Heart left ventricle (tissue), 16 donors: ENCODE results near the gene CHCHD3. TPM values are rescaled to one million over a fixed set of nuclear protein-coding genes. Genes with fewer than 3 reads are reported as not detected.

ENCODE experiments used
- ATAC-seq, 4 donors: fragments of 200-7000 bp; cut with Tn5 transposase; one replicate each; pipeline ENCODE4 v1.9.1; 2020 to 2022; ENCODE audit warnings: moderate library complexity in 4 of 4, mild to moderate bottlenecking in 3 of 4, moderate number of reproducible peaks in 1 of 4
- DNase-seq, 5 donors: peaks; one replicate each; pipeline ENCODE4 v3.0.0-alpha.2; 2020
- H3K27ac ChIP-seq, 12 donors: fragments of 200-600 bp; sonication (generic) in 4 of 12; one replicate each; pipeline versions ENCODE4 v1.5.0 to v1.8.0; 2016 to 2022; ENCODE audit warnings: mild to moderate bottlenecking in 2 of 12
- H3K27me3 ChIP-seq, 9 donors: fragments of 200-600 bp; sonication (generic) in 2 of 9; one replicate each; pipeline versions ENCODE4 v1.5.1 to v1.8.0; 2016 to 2022; ENCODE audit warnings: mild to moderate bottlenecking in 3 of 9
- H3K36me3 ChIP-seq, 9 donors: fragments of 200-600 bp; sonication (generic) in 2 of 9; one replicate each; pipeline versions ENCODE4 v1.5.0 to v1.8.0; 2018 to 2022; ENCODE audit warnings: mild to moderate bottlenecking in 2 of 9
- H3K4me1 ChIP-seq, 12 donors: fragments of 200-600 bp; sonication (generic) in 4 of 12; one replicate each; pipeline versions ENCODE4 v1.5.0 to v1.8.0; 2016 to 2022; ENCODE audit warnings: mild to moderate bottlenecking in 3 of 12
- H3K4me3 ChIP-seq, 12 donors: fragments of 200-600 bp; sonication (generic) in 4 of 12; one replicate each; pipeline versions ENCODE4 v1.5.0 to v1.8.0; 2017 to 2022; ENCODE audit warnings: mild to moderate bottlenecking in 9 of 12, moderate library complexity in 4 of 12
- H3K9me3 ChIP-seq, 12 donors: fragments of 200-600 bp; sonication (generic) in 4 of 12; one replicate each; pipeline versions ENCODE4 v1.5.0 to v1.8.0; 2016 to 2022; ENCODE audit warnings: mild to moderate bottlenecking in 1 of 12
- CTCF ChIP-seq, 12 donors: fragments of 200-600 bp; sonication (generic) in 4 of 12; IDR thresholded peaks; one replicate each; pipeline versions ENCODE4 v1.5.0 to v1.8.0; 2018 to 2022; ENCODE audit warnings: antibody characterized with exemption in 12 of 12, mild to moderate bottlenecking in 5 of 12
- POLR2A ChIP-seq, 2 donors: fragments of 450-650 bp; IDR thresholded peaks; one replicate each; pipeline ENCODE4 v1.6.1; 2017; ENCODE audit warnings: antibody characterized with exemption in 2 of 2, mild to moderate bottlenecking in 2 of 2, moderate library complexity in 2 of 2
- WGBS, 4 donors: extraction: QIAGEN DNeasy Blood & Tissue Kit in 2 of 4; methylation state at CpG; one replicate each; pipeline versions ENCODE4 v1.1.5 to v1.1.7; 2013 to 2018; 5-methylcytosine and 5-hydroxymethylcytosine counted together
- intact Hi-C, 10 donors: fragments of 100-400 bp; cut with DNase I; formaldehyde crosslinking; loops; one replicate each; pipeline versions ENCODE4 v1.11.1 to v1.14.2; 2022
- polyA plus RNA-seq, 2 donors: library from polyadenylated mRNA; stranded (reverse); fragments of 200-250 nt; gene quantifications; one replicate each; pipeline ENCODE4 v1.2.3, GENCODE V29; 2013
- total RNA-seq, 9 donors: library from RNA; depleted of rRNA in 2 of 9; stranded (reverse); fragments of >200 nt in 2 of 9; fragmentation: NEBNext Ultra II Directional in 3 of 9; extraction: Animal tissue kit (Norgen Biotek cat#: 25700) in 3 of 9; gene quantifications; one replicate each; pipeline versions ENCODE4 v1.1.0 to v1.2.4, GENCODE V29; 2016 to 2023
- donor health status: ischemic (EF 13 %, LVEDD 7.1; RV severe dilation, severe dysfunction).
- donor health status: healthy with polysubstance abuse.
- donor health status: DM: no; HTN: yes; CAD: no.
- donor health status: DM: no; HTN: no; CAD: no.
- donor health status: ischemic (EF 25% LVEDD 6.9; RV normal size, moderate dysfunction).
- donor health status: ischemic (EF 25% LVEDD 5.7; RV mildly dilated, moderate dysfunction).
- donor health status: healthy.
- donor health status: DM: yes; HTN: yes; CAD: no.
- donor health status: ischemic (EF 35%, LVEDD 5.7; RV mildly dilated, moderate dysfunction).
- donor health status: nonischemic (EF 11% LVEDD 7.7; RV severe dilation, severe dysfunction).
- donor health status: DM: yes; HTN: yes; CAD: no.
- donor health status: PGD.
- donor health status: ischemic (EF 29% LVEDD 5.4; RV normal size, mild dysfunction).
- donor health status: nonischemic (EF 23%, LVEDD 6.1; RV moderate dilation, normal function).

CHCHD3 gene
- total and polyA plus RNA-seq, 11 donors = 92.9 to 197 (median 176) TPM

GRCh38 chr7:132979524-132979923 lies 102.4 kb downstream of the CHCHD3 start:
- no peak overlapping the region for H3K4me3 ChIP-seq
- peaks cover 0 to 22% (median 10%) of the 10 kb centered on the region in 12 donors for H3K4me1 ChIP-seq
- H3K36me3 ChIP-seq = peaks cover 0 to 8% (median 5%) of the 10 kb centered on the region in 9 donors
- intact Hi-C loops = no loop called here
- H3K9me3 ChIP-seq = no peaks in the 10 kb centered on the region
- ATAC-seq = no peak
- H3K27ac ChIP-seq = no peak overlapping the region
- no peaks in the 10 kb centered on the region for H3K27me3 ChIP-seq
- TF ChIP-seq CTCF (IDR thresholded peaks at IDR 0.05) = no peak
- no peak for TF ChIP-seq POLR2A (IDR thresholded peaks at IDR 0.05)
- no peak for DNase-seq

DNA sequence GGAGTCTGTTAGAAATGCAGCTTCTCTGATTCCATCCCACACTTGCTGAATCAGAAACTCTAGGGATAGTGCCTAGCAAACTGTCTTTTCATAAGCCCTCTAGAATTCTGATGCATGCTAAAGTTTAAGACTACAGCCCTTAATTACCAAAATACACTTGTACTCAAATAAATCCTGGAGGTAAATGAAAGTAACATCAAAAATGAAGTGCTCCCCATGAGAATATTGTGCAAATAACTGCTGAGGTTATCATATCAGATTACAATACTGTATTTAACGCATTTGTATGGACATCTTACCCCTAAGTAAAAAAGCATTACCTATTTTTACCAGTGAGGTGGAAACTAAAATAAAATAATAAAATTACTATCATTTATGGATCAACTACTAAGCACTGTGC lies 104.7 kb downstream of the CHCHD3 start:
- H3K36me3 ChIP-seq = peaks cover 0 to 29% (median 22%) of the 10 kb centered on the region in 9 donors
- H3K4me1 ChIP-seq = peaks cover 0 to 22% (median 10%) of the 10 kb centered on the region in 12 donors
- H3K4me3 ChIP-seq = no peak overlapping the region
- ATAC-seq (no peak), DNase-seq (no peak)
- H3K27ac ChIP-seq = no peak overlapping the region
- no peaks in the 10 kb centered on the region for H3K27me3 ChIP-seq
- WGBS, 4 donors = 70 to 81% (median 77%) methylated on average over 1 of the region's 1 CpG
- intact Hi-C loops = no loop called here
- no peak for TF ChIP-seq CTCF (IDR thresholded peaks at IDR 0.05)
- TF ChIP-seq POLR2A (IDR thresholded peaks at IDR 0.05) = no peak
- H3K9me3 ChIP-seq = no peaks in the 10 kb centered on the region

- WGBS, 4 donors = 90 to 100% (median 98%) methylated on average over 1 of the region's 1 CpG
- no peak overlapping the region for H3K4me3 ChIP-seq
- H3K36me3 ChIP-seq = peaks cover 0 to 32% (median 22%) of the 10 kb centered on the region in 9 donors
- no peak overlapping the region for H3K27ac ChIP-seq
- intact Hi-C loops = no loop called here
- H3K4me1 ChIP-seq = peaks cover 0 to 19% (median 8%) of the 10 kb centered on the region in 12 donors
- no peak for TF ChIP-seq CTCF (IDR thresholded peaks at IDR 0.05)
- no peak for TF ChIP-seq POLR2A (IDR thresholded peaks at IDR 0.05)
- no peak for ATAC-seq
- no peaks in the 10 kb centered on the region for H3K9me3 ChIP-seq
- H3K27me3 ChIP-seq = no peaks in the 10 kb centered on the region
- no peak for DNase-seq
Measured at GRCh38 chr7:132972745-132973144, 109.1 kb downstream of the CHCHD3 start.

DNA sequence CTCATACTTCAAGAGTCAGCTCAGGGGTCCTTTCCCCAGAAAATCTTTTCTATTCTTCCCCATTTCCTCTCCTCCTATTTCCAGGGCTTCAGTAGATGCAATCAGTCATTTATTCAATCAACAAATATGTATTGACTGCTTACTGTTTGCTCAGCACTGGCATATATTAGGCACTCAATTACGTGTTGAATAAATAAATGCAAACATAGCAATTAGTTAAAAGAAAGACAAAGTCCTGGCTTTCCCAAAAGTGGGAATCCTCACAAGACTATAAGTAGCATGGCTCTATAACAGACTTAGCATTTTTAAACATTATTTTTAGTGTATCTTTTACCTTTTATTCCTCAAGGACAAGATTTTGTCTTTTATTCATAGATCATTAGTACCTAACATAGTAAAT lies 111.6 kb downstream of the CHCHD3 start:
- H3K36me3 ChIP-seq = peaks cover 0 to 32% (median 22%) of the 10 kb centered on the region in 9 donors
- TF ChIP-seq POLR2A (IDR thresholded peaks at IDR 0.05) (no peak), CTCF (IDR thresholded peaks at IDR 0.05) (no peak)
- no peaks in the 10 kb centered on the region for H3K27me3 ChIP-seq
- 93 to 100% (median 98%) methylated on average over 1 of the region's 1 CpG for WGBS, 4 donors
- H3K27ac ChIP-seq = no peak overlapping the region
- ATAC-seq (no peak), DNase-seq (no peak)
- intact Hi-C loops = no loop called here
- no peak overlapping the region for H3K4me3 ChIP-seq
- no peaks in the 10 kb centered on the region for H3K9me3 ChIP-seq
- peaks cover 0 to 7% (median 0%) of the 10 kb centered on the region in 12 donors for H3K4me1 ChIP-seq
